ENCODE data around the gene MINDY3.
A peak's percentile ranks its signal among the peaks of the same experiment; 100 is the strongest.
"Not testable (repeated sequence)": the region's sequence is repeated elsewhere in the genome, so short reads cannot be mapped to it uniquely, and the experiment has no call there.

MINDY3 gene

DNA sequence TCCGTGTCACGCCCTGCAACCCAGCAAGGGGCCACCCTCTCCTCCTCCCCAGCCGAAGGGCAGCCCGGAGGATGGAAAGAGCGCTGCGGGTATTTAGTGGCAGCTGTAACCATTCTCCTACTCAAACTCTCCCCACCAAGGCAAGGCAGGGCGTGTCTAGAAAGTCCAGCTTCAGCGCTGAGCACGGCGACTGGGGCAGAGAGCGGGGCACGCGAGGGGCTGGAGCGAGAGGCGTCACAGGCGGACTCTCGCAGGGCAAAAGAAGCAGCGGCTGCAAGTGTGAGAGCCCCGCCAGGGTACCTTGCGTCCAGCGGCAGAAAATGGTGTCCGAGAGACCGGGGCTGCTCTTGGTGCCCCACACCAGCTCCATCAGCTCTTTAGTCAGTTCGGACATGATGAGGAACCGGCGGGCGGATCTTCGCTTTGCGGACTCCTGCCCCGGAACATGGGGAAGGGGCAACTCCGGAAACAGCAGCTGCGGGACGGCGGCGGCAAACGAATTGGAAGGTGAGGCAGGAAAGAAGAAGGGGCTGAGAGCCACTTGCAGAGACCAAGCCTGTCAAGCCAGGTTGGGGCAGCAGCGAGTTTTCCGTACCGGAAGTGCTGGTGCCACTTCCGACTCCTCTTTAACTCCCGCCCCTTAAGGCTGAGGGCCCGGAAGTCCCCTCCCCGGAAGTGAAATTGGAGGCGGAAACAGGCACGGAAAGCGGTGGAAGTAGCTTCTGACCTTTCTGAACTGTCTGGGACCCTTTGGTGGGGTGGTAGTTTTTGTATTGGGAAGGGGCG is at the start of gene MINDY3:
Gene MINDY3 (minus strand): TSS at position 602 of the 786 bp plus-strand sequence. CDS start 208 bp downstream, at position 394.
- DNase-seq: peak; percentile 78

DNA sequence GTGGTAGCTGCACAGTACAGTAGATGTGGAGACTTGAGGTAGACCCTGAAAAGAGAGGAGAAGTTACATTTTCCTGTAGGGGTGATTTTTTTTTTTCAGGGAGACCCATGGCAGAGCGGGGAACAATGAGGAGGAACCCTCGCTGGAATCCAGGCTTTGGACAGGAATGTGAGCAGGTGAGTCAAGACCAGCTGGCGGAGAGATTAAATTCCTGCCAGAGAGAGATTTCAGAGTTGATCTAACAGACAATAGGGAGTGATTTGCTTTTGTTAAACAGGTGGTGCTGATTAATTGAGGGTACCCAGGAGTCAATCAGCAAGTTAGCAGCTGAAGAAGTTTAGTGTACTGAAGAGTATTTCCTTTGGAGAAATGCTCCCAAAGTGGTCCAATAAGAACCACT is 41.6 kb upstream of the MINDY3 start:
- no peak for DNase-seq

DNA sequence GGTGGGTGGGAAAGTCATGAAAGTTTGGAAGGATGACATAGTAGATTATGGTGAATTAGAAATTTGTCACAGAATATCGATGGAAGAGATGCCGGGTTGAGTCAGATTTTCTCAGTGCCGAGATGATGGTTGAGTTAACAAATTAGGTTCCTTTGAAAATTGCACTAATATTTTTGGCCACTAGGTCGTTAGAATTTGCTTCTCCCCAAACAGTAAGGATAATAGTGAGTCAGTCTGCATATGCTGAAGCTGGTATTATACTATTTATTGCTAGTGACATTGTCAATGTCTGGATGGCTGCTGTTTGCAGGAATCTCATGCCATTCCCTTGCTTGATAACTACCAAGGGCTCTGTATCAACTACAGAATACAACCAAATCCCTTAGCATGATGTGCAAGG is 37.7 kb upstream of the MINDY3 start:
- no peak for DNase-seq

DNA sequence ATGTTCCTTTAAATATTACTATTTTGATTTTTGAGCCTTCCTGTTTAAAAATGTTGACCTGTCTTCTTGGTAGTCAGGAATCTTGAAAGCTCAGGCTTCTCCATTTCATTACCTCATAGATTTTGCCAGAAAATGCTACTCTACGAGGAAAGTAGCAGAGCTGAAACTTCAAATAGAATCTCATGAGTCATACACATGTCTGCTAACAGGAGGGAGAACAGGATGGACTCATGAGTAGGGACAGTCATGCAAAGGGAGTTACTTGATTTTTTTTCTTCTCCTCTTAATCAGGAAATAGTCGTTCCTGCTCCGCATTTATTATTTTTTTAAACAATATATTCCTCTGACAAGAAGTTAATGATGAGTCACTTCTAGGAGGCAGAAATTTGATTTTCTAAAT is 37.0 kb upstream of the MINDY3 start:
- no peak for DNase-seq

DNA sequence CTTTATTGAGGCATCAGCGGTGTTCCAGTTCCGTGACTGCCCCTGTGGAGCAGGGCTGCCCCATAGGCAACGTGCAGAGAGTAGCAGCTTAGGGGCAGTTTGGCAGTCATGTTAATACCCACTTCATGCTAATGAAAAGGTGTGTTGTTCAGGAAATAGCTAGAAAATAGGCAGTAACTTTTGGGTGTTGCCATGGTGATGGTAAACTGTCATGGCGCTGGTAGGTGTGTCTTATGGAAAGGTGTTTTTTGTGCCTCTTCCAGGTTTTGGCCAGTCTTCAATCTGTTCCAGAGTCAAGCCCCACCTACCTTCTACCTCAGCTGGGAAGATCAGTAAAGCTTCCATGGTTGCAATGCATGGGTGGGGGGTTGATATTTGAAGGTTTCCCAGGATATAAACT is 36.3 kb upstream of the MINDY3 start:
- DNase-seq: no peak

DNA sequence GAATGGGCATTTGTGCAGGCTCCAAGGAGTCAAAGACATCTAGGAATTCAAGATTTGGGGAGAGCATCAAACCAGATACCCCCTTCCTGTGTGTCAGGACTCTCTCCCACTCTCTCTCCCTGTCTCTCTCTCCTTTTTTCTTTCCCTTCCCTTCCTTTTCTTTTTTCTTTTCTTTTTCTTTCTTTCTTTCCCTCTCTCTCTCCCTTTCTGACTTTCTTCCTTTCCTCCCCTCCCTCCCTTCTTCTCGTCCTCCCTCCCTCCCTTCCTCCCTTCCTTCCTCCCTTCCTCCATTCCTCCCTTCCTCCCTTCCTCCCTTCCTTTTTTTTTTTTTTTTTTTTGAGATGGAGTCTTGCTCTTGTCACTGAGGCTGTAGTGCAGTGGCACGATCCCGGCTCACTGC is 24.1 kb upstream of the MINDY3 start:
- DNase-seq: no peak

DNA sequence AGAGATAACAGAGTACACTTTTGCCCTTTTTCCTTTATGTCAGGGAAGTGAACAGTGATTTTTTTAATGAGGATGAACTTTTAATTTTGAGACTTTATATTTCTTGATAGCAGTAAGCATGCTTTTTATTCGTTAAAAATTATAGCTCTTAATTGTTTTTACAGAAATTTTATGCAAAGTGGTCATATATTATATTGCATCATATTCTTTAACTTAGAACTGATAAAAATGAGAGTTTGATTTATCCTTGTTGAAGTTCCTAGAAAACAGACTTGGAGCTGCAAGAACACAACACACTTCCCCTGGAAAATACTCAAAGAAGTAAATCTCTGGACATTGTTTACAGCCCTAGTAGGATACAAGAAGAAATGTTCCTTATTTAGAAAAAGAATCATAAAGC is 21.2 kb upstream of the MINDY3 start:
- no peak for DNase-seq

DNA sequence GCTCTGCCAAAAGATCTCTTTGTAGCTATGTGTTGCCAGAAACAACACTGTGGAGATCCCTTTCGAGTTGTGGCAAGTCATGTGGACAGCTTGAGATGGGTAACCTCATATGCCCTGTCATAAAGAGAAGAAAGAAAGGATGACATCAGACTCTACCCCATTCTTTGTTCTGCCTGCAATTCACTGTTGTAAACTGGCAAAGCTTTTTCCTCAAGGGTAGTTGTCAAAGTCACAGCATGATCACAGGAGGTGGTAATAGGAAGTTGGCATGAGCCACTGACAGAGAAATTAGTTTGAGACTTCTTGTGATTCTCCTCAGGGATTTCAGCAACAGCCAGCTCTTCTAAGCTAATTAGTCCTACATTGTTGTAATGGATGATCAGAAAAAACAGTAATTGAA is 19.4 kb upstream of the MINDY3 start:
- no peak for DNase-seq

DNA sequence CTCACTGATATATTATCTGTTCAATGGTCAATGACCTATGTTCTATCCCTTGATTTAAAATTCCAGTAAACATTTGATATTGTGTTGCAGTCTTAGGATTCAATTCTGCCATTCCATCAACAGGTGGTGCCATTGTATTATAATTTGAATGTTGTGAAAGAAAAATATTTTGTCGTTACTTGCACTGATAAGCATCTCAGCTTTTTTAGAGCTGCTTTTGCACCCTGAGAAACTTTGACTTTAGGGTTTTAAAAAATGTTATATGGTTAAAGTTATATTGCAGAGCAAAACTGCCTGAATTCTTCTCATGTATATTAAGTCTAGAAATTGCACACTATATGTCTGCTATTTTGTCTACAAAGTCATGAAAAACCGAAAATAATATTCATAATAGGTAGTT is 18.8 kb upstream of the MINDY3 start:
- no peak for DNase-seq

DNA sequence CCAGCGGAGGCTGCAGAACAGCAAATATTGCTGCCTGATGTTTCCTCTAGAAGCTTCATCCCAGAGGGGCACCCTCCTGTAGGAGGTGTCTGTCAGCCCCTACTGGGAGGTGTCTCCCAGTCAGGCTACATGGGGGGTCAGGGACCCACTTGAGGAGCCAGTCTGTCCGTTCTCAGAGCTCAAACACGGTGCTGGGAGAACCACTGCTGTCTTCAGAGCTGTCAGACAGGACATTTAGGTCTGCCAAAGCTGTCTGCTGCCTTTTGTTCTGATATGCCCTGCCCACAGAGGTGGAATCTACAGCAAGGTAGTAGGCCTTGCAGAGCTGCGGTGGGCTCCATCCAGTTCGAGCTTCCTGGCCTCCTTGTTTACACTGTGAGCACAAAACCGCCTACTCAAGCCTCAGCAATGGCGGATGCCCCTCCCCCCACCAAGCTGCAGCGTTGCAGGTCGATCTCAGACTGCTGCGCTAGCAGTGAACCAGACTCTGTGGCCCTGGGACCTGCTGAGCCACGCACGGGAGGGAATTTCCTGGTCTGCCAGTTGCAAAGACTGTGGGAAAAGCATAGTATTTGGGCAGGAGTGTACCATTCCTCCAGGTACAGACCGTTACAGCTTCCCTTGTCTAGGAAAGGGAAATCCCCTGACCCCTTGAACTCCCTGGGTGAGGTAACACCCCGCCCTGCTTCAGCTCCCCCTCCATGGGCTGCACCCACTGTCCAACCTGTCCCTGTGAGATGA is 17.7 kb upstream of the MINDY3 start:
- no peak for DNase-seq

DNA sequence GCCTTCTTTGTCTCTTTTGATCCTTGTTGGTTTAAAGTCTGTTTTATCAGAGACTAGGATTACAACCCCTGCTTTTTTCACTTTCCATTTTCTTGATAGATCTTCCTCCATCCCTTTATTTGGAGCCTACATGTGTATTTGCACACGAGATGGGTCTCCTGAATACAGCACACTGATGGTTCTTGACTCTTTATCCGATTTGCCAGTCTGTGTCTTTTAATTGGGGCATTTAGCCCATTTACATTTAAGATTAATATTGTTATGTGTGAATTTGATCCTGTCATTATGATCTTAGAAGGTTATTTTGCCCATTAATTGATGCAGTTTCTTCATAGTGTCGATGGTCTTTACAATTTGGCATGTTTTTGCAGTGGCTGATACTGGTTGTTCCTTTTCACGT is 16.0 kb upstream of the MINDY3 start:
- not testable (repeated sequence) for DNase-seq

DNA sequence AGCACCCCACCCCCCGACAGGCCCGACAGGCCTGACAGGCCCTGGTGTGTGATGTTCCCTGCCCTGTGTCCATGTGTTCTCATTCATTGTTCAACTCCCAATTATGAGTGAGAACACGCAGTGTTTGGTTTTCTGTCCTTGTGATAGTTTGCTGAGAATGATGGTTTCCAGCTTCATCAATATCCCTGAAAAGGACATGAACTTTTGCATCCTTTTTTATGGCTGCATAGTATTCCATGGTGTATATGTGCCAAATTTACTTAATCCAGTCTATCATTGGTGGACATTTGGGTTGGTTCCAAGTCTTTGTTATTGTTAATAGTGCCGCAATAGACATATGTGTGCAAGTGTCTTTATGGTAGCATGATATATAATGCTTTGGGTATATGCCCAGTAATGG is 12.3 kb upstream of the MINDY3 start:
- DNase-seq: not testable (repeated sequence)

DNA sequence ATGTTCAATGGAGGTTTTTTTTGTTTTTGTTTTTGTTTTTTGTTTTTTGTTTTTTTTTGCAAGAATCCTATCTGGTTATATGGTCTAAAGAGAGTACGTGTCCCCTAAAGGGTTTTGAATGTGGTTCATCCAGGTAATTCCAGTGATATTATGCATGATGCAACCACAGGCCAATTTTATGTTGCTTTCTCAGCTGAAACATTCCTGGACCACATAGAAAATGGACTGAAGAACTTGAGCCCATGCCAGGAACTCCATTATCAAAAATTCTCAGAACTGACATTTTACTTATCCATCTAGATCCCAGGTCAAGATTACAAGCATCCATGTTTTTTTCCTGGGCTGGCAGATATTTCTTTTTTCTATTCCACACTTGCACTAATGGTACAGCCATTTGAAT is 11.5 kb upstream of the MINDY3 start:
- no peak for DNase-seq

DNA sequence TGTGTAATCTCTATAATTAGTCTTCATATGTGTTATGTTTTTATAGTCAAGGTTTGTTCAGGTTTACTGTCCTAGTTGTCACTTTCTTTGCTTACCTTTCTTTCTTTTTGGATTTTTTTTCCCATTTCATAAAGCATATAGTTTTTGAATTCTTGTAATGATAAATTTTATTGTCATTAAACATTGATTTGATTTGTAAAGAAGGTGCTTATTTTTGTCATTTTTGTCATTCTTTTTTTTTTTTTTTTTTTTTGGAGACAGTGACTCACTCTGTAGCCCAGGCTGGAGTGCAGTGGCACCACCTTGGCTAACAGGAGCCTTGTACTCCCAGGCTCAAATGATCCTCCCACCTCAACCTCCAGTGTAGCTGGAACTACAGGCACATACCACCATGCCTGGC is 9.6 kb upstream of the MINDY3 start:
- no peak for DNase-seq

DNA sequence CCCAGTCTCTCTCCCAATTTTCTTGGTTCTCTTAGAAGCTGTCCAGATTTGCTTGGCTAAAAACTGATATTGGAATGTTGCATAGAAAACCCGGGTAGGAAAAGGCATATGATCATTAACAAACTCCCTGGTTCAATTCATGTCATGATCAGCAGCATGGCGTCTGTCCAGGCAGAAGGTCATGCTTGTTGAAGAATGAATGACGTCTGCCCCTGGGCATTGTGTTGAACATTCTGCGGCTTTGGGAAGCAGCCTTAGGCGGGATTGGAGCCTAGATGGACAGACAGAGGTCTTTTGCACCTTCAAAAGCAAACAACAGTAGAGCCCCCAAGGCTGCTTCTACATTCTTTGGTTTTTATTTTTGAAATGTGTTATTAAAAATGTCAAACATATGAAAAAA is 7.7 kb upstream of the MINDY3 start:
- no peak for DNase-seq

DNA sequence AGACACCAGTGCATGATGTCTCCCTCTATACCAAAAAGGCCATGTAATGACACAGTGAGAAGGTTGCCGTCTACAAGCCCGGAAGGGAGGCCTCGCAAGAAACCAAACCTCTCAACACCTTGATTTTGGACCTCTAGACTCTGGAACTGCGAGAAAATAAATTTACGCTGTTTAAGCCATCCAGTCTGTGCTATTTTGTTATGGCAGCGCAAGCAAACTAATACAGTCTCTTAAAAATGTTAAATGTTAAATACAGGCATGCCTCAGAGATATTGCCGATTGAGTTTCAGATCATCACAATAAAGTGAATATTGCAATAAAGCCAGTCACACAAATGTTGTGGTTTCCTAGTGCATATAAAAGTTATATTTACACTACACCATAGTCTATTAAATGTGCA is 5.0 kb upstream of the MINDY3 start:
- DNase-seq: no peak

DNA sequence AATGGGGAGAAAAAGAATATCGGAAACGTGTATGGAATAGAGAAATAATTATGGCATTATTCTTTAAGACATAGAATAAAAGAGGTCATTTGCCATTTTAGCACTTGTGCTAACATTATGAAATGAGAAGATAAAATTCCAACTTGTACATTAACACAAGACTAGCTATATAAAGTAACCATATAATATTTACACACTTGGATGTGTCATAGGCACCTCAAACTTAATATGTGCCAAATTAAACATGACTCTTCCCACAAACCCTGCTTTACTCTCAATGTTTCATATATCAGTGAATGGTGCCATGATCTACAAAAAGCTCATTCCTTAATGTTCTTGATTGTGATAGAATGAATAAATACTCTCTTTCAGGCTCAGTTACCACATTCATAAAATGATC is 4.1 kb upstream of the MINDY3 start:
- DNase-seq: no peak

DNA sequence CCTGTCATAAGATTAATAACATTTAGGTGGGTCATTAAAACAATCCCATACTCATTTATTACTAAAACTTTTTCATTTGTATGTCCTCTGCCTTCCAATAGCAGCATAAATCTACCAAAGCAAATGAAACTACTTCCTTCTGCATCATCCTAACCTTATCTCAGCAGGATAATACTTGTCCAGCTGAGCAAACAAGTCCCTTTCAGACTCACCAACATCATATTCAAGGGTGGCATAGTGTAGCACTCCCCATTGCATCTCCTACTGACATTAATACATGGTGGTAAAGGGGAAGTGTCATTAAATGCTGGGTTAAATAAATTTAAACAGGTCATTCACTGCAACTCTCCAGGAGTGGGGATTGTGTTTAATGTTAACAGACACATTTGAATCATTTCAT is 3.4 kb upstream of the MINDY3 start:
- no peak for DNase-seq

DNA sequence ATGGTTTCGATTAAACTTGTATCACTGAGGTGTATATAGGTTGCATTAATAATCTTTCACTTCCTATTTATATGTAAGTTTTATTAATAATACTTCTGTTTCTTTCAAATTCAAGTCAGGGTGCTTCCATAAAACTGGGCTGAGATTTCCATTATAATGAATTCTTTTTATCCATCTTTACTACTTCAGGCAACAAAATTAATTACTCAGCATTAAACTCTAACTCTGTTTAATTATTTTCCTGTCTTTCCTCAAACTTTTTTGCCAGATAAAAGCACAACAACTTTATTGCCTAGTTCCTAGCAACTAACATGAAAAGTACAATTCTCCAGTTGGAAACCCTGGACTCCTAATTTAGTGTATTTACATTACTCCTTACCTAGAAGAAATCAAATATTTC is 3.0 kb upstream of the MINDY3 start:
- DNase-seq: no peak

DNA sequence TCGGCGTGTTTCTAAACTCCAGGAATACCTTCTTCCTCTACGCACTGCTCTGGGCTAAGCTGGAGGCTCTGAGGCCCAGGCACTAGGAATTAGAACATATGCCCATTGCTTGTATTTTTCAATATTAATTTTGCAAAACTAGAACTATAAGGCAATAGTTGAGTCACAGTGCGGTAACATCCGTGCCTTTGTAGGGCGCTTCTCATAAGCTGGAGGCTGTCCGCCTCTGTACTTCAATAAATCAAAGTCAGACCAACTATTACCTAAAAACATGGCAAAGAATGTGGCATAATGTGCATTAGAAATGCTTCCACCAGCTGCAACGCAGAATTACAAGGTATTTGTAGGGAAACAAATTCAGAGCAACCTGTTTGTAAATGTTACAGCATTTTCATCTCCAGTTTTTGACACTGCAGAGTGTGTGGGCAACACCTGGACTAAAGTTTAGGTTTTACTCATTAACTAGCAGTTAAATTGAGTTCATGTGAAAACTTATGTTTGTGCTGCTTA is 440 bp upstream of the MINDY3 start:
- no peak for DNase-seq

DNA sequence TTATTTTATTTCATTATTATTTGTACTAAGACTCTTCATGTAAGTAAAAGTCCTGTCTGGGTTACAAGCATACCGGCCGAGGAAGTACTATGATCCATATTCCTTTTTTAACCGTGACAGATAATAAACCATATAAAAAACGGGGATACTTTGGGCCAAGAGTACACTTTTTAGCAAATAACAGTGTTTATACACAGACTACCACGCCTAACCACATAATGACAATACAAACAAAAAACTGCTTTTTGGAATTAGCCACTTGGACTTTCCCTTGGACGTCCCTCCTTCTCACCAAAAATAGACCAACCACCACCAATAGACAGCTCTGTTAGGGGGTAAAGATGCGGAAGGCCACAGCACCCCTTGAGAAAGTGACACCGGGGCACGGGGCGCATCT is 800 bp downstream of the MINDY3 start:
- DNase-seq: no peak

DNA sequence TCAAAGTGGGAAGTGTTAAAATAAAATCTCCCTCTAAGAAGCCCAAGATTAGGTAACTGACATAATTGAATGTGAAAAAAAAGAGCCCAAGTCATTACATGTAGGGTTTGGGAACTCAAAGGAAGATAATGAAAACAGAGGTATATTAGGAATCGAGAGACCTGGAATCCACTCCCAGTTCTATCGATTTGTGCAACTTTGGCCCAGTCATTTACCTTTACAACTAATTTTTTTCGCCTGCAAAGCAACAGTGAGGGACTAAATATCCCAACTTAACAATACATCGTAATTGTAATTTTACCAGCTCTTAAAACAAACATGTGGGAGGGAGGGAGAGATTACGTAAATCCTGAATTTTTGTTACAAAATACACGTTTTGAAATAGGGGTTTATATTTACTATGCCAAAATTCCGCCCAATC is 1.4 kb downstream of the MINDY3 start:
- DNase-seq: no peak

DNA sequence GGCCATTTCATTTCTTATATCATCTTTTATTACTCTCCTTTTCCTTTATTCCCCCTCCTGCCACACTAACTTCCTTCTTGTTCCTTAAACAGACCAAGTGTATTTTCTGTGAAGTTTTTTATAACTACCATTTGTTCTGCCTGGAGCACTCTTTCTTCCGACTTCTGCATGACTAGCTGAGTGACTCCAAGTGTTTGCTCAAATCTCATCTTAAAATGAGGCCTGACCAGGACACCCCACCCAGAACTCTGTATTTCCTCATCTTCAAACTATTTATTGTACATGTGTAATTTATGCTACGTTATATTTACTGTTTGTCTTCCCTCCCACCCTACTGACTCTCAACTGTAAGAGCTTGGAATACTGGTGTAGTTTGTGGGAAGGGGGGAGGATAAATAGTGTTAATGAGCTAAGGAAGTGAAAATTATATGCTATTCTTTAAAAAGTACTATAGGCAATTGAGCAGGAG is 3.2 kb downstream of the MINDY3 start:
- DNase-seq: no peak

DNA sequence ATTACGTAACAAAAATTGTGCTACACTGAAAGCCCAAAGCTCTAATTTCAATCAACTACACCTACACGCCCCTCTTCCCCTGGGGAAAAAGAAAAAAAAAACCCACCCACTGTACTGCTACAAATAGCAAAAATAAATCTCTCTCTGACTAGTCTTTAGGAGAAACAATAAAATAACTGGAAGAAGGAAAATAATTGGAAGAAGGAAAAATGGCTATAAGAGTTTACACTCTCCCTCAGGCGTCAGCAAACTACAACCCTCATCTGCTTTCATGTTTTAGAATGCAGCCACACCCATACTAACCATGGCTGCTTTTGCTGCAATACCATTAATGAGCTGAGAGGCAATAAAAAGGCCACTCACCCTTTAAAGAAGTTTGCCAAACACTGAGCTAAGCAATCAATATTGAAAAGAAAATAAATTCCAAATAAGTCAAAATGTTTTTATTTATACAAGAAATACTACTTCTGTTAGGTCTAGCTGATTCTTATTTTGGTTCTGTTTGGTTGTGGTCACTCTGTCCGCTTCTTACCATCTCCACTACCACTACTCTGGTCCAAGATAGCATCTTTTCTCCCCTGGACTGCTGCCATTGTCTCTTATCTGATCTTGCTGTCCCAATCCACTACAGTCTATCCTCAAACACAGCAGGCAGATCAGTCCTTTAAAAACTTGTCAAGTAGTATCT is 3.8 kb downstream of the MINDY3 start:
- no peak for DNase-seq

Measured in activated effector memory CD4-positive, alpha-beta T cell treated with Interleukin-2 at 50 U/mL for 16 hours (primary cell).